Testis (tissue), 3 donors: ENCODE measurements around the gene THOP1. TPM values are rescaled to one million over a fixed set of nuclear protein-coding genes. Genes with fewer than 3 reads are reported as not detected.

Experiments used
- DNase-seq: peaks from one replicate; pipeline ENCODE4 v3.0.0-alpha.2; 2019
- H3K27ac ChIP-seq, 2 donors: fragments of 200-600 bp; sonication (generic); one replicate each; pipeline ENCODE4 v1.5.1; 2019
- H3K27me3 ChIP-seq: fragments of 200-600 bp; sonication (generic); one replicate; pipeline ENCODE4 v1.5.1; 2019
- H3K36me3 ChIP-seq: fragments of 200-600 bp; sonication (generic); one replicate; pipeline ENCODE4 v1.5.1; 2017; ENCODE audit warnings: low read depth; ENCODE audit errors: missing control alignments
- H3K4me1 ChIP-seq: fragments of 200-600 bp; sonication (generic); one replicate; pipeline ENCODE4 v1.5.1; 2019
- H3K4me3 ChIP-seq, 2 donors: fragments of 200-600 bp; sonication (generic); one replicate each; pipeline ENCODE4 v1.5.1; 2017 to 2019
- H3K9me3 ChIP-seq: fragments of 200-600 bp; sonication (generic); one replicate; pipeline ENCODE4 v1.5.1; 2017
- POLR2A ChIP-seq: fragments of 450-650 bp; IDR thresholded peaks from one replicate; pipeline ENCODE4 v1.6.1; 2017; ENCODE audit warnings: antibody characterized with exemption, mild to moderate bottlenecking, moderate library complexity
- WGBS, 2 donors: methylation state at CpG; one replicate each; pipeline ENCODE4 v1.1.5; 2018; 5-methylcytosine and 5-hydroxymethylcytosine counted together
- intact Hi-C: fragments of 100-400 bp; cut with DNase I; formaldehyde crosslinking; loops from one replicate; pipeline ENCODE4 v1.15.1; 2023; ENCODE audit warnings: low total_unique reads
- polyA plus RNA-seq: library from polyadenylated mRNA; stranded (reverse); fragments of 350-450 nt; fragmentation: Illumina TruSeq; extraction: RNeasy Lipid Tissue Mini Kit (QIAGEN cat#74804); gene quantifications from one replicate; pipeline ENCODE4 v1.2.3, GENCODE V29; 2014; ENCODE audit warnings: low read depth, low replicate concordance; ENCODE audit not compliant: insufficient read depth
- total RNA-seq, 2 donors: library from RNA; depleted of rRNA; stranded (reverse); fragments of >200 nt; gene quantifications; one replicate each; pipeline ENCODE4 v1.2.3, GENCODE V29; 2016
- TF ChIP-seq, protein P1 (sequence below), 3 experiments: fragments of 450-650 bp in 2 of 3; fragments of 200-600 bp in 1 of 3; sonication (generic) in 1 of 3; IDR thresholded peaks; one replicate each; pipeline ENCODE4 v1.5.1; 2016 to 2019; ENCODE audit warnings: antibody characterized with exemption in 3 of 3, mild to moderate bottlenecking in 2 of 3, moderate library complexity in 1 of 3

The THOP1 gene
- total and polyA plus RNA-seq, 3 donors from 2014 or later: 111 to 166 (median 134) TPM

DNA sequence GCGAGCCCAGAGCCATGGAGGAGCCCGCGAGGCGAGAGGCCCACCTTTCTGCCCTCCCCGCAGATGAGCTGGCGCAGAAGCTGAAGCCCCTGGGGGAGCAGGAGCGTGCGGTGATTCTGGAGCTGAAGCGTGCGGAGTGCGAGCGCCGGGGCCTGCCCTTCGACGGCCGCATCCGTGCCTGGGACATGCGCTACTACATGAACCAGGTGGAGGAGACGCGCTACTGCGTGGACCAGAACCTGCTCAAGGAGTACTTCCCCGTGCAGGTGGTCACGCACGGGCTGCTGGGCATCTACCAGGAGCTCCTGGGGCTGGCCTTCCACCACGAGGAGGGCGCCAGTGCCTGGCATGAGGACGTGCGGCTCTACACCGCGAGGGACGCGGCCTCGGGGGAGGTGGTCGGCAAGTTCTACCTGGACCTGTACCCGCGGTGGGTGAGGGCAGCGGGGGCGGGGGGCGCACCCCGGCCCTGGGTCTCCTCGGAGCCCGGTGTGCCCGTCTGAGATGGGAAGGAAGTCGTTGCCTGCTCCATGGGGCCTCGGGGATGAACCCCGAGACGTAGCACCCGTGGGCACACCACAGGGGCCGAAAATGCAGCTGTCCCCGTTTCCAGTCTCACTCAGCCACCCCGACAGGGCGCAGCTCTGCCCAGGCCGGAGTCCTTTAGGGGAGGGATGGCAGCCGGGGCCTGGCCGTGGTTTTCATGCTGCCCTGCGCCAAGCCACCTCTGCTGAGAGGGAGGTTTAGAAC is 22.3 kb downstream of the THOP1 start:
- no peak overlapping the region for H3K27ac ChIP-seq
- H3K9me3 ChIP-seq: no peaks in the 10 kb centered on the region
- WGBS, 2 donors: 93 to 97% methylated on average over 21 to 56 of the region's 56 CpGs
- DNase-seq: no peak
- no peak for TF ChIP-seq POLR2A
- TF ChIP-seq, protein P1, sequence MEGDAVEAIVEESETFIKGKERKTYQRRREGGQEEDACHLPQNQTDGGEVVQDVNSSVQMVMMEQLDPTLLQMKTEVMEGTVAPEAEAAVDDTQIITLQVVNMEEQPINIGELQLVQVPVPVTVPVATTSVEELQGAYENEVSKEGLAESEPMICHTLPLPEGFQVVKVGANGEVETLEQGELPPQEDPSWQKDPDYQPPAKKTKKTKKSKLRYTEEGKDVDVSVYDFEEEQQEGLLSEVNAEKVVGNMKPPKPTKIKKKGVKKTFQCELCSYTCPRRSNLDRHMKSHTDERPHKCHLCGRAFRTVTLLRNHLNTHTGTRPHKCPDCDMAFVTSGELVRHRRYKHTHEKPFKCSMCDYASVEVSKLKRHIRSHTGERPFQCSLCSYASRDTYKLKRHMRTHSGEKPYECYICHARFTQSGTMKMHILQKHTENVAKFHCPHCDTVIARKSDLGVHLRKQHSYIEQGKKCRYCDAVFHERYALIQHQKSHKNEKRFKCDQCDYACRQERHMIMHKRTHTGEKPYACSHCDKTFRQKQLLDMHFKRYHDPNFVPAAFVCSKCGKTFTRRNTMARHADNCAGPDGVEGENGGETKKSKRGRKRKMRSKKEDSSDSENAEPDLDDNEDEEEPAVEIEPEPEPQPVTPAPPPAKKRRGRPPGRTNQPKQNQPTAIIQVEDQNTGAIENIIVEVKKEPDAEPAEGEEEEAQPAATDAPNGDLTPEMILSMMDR (IDR thresholded peaks at IDR 0.05): no peak
- H3K27me3 ChIP-seq: no peaks in the 10 kb centered on the region
- intact Hi-C loops: no loop called here
- no peak overlapping the region for H3K4me3 ChIP-seq
- H3K4me1 ChIP-seq: no peaks in the 10 kb centered on the region
- no peaks in the 10 kb centered on the region for H3K36me3 ChIP-seq

DNA sequence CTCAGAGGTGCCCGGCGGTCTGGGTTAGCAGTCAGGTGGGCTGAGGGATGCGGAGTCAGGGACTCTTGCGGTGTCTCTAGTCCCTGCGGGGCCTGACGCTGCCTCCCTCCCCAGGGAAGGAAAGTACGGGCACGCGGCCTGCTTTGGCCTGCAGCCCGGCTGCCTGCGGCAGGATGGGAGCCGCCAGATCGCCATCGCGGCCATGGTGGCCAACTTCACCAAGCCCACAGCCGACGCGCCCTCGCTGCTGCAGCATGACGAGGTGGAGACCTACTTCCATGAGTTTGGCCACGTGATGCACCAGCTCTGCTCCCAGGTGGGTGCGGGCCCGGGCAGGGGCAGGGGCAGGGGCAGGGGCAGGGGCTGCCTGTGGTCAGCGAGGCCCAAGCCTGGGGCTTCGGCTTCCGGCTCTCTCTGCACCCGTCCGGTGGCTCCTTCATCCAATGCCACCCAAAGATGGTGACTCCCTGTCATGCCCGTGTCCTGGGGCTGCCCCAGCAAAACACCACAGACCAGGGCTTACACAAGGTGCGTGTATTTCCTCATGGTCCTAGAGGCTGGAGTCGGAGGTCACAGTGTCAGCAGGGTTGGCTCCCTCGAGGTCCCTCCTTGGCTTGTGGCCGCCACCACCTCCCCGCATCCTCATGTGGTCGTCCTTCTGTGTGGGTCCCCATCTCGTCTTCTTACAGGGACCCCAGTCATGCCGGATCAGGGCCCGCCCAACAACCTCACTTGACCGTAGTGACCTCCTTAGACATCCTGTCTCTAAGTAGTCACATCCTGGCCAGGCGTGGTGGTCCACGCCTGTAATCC is 23.0 kb downstream of the THOP1 start:
- 95 to 98% methylated on average over 17 to 36 of the region's 41 CpGs for WGBS, 2 donors
- H3K36me3 ChIP-seq: no peaks in the 10 kb centered on the region
- intact Hi-C loops: no loop called here
- no peaks in the 10 kb centered on the region for H3K4me1 ChIP-seq
- H3K27me3 ChIP-seq: no peaks in the 10 kb centered on the region
- H3K4me3 ChIP-seq: no peak overlapping the region
- H3K9me3 ChIP-seq: no peaks in the 10 kb centered on the region
- no peak for DNase-seq
- no peak overlapping the region for H3K27ac ChIP-seq
- TF ChIP-seq, protein P1 (IDR thresholded peaks at IDR 0.05): no peak
- TF ChIP-seq POLR2A: no peak

DNA sequence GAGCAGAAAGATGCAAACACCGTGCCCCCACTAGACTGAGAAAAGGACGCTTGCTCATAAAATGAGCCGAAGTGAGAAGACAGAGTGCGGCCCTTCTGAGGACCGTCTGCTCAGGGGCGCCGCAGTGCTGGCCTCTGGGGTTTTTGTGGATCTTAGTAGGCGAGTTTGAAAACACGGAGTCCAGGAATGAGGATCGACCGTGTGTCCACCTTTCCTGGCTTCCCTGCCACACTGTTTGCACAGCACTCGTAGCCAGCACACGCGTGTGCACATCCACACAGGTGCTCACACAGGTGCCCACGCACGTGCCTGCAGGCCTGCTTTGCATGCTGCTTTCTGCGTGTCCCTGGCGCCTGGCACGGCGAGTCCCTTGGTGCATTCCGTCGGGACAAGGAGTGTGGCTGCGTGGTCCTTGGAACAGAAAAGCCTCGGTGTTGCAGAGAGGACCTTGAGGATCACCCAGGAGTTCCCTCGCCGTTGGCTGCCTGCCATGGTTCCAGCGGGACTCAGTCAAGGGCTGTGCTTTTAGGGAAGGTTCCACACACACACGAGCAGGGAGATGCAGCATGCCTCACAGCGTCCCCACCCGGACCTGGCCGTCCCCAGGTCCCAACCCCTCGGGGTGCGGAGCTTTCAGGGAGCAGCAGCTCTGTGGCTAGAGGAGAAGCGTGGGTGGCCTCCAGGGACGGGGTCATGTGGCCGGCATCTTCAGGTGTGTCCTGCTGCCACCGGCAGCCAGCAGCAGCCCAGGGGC is 24.3 kb downstream of the THOP1 start:
- WGBS, 2 donors: 79 to 84% methylated on average over 25 to 37 of the region's 37 CpGs
- H3K27ac ChIP-seq: no peak overlapping the region
- no peaks in the 10 kb centered on the region for H3K4me1 ChIP-seq
- no peak for DNase-seq
- no peaks in the 10 kb centered on the region for H3K27me3 ChIP-seq
- no peaks in the 10 kb centered on the region for H3K36me3 ChIP-seq
- H3K4me3 ChIP-seq: no peak overlapping the region
- H3K9me3 ChIP-seq: no peaks in the 10 kb centered on the region
- TF ChIP-seq, protein P1 (IDR thresholded peaks at IDR 0.05): no peak
- no peak for TF ChIP-seq POLR2A
- intact Hi-C loops: no loop called here

DNA sequence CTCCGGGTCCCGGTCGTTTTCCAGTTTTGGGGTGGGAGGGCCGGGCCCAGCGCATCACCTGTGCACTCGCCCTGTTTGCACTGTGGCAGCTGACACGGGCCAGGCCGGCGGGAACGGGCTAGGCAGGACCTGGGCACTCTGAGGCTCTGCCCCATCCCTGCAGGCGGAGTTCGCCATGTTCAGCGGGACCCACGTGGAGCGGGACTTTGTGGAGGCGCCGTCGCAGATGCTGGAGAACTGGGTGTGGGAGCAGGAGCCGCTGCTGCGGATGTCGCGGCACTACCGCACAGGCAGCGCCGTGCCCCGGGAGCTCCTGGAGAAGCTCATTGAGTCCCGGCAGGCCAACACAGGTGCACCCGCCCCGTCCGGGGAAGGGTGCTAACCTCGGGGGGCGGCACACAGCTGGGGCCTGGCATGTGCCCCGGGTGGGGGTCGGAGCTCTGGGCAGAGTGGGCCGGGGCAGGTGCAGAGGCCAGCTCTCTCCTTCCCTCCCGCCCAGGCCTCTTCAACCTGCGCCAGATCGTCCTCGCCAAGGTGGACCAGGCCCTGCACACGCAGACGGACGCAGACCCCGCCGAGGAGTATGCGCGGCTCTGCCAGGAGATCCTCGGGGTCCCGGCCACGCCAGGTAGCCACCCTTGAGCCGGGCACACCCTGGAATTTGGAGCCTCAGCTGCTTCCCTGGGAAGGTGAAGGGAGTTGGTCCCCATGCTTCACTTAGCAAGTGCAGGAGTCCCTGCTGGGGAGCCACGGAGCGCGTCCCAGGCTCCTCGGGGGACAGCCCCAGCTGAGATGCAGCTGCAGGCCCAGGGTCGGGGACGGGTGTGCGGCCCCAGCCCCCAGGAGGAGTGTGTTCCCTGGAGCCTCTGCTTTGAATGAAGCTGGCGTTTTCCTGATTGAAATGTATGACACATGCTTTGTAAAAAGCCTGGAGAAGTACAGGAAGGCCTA is 25.1 kb downstream of the THOP1 start:
- no peaks in the 10 kb centered on the region for H3K36me3 ChIP-seq
- no peak overlapping the region for H3K4me3 ChIP-seq
- H3K27me3 ChIP-seq: no peaks in the 10 kb centered on the region
- H3K27ac ChIP-seq: no peak overlapping the region
- no peak for DNase-seq
- intact Hi-C loops: no loop called here
- TF ChIP-seq POLR2A: no peak
- TF ChIP-seq, protein P1 (IDR thresholded peaks at IDR 0.05): no peak
- H3K9me3 ChIP-seq: no peaks in the 10 kb centered on the region
- WGBS, 2 donors: 94 to 96% methylated on average over 24 to 57 of the region's 58 CpGs
- H3K4me1 ChIP-seq: no peaks in the 10 kb centered on the region
